ENCODE measurements around the gene RENBP. TPM values are rescaled to one million over a fixed set of nuclear protein-coding genes. Genes with fewer than 3 reads are reported as not detected.

The RENBP gene
- total RNA-seq, 1 experiment from 2014 or later = 0.23 TPM

DNA sequence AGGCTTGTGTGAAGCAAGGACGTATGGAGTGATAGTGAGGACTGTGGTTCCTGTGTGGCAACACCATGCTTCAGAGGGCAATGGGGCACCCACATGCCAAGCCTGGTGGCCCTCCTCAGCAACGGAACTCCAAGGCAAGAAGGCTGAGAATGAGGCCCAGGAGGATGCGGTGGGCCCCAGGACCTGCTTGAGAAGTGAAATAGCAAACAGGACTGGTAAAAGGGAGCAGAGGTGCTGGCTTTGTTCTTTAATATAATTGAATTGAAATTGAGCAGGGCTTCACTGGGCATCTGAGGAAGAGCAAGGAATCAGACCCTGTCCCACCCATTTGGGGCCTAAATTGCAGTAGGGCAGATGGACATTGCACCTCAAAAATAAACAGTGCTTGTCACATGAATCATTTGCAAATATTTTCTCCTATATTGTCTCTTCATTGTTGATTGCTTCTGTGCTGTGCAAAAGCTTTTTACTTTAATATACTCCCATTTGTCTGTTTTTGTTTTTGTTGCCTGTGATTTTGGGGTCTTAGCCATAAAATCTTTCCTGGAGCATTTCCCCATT lies 30.4 kb upstream of the RENBP start:
- BruUV-seq (replicated peaks) = no TSS peak
- Mint-ChIP-seq H3K27me3 (ENCODE audit: insufficient read depth, unreplicated experiment) (no peaks in the 10 kb centered on the region), H3K27ac (ENCODE audit: low read depth, unreplicated experiment) (no peak overlapping the region), H3K4me1 (ENCODE audit: insufficient read depth, unreplicated experiment) (peaks cover 10% of the 10 kb centered on the region), H3K9me3 (ENCODE audit: unreplicated experiment) (no peaks in the 10 kb centered on the region), H3K4me3 (ENCODE audit: unreplicated experiment) (no peak overlapping the region), H3K36me3 (ENCODE audit: insufficient read depth, unreplicated experiment) (peaks cover 4% of the 10 kb centered on the region)
- TF ChIP-seq, protein P1, sequence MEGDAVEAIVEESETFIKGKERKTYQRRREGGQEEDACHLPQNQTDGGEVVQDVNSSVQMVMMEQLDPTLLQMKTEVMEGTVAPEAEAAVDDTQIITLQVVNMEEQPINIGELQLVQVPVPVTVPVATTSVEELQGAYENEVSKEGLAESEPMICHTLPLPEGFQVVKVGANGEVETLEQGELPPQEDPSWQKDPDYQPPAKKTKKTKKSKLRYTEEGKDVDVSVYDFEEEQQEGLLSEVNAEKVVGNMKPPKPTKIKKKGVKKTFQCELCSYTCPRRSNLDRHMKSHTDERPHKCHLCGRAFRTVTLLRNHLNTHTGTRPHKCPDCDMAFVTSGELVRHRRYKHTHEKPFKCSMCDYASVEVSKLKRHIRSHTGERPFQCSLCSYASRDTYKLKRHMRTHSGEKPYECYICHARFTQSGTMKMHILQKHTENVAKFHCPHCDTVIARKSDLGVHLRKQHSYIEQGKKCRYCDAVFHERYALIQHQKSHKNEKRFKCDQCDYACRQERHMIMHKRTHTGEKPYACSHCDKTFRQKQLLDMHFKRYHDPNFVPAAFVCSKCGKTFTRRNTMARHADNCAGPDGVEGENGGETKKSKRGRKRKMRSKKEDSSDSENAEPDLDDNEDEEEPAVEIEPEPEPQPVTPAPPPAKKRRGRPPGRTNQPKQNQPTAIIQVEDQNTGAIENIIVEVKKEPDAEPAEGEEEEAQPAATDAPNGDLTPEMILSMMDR (IDR thresholded peaks at IDR 0.05; ENCODE audit: unreplicated experiment) = no peak
- POLR2A ChIA-PET = interaction anchor here (3.8 kb wide), 1 partner anchor 35 kb away, joined by 15 read pairs; no protein-coding TSS in a partner anchor
- intact Hi-C loops (cut with micrococcal nuclease) = no loop called here
- DNase-seq (ENCODE audit: unreplicated experiment) = no peak
- CTCF ChIA-PET = interaction anchor here (0.9 to 1.4 kb wide), 2 partner anchors 28 to 38 kb away, joined by 3 to 4 read pairs; no protein-coding TSS in a partner anchor

DNA sequence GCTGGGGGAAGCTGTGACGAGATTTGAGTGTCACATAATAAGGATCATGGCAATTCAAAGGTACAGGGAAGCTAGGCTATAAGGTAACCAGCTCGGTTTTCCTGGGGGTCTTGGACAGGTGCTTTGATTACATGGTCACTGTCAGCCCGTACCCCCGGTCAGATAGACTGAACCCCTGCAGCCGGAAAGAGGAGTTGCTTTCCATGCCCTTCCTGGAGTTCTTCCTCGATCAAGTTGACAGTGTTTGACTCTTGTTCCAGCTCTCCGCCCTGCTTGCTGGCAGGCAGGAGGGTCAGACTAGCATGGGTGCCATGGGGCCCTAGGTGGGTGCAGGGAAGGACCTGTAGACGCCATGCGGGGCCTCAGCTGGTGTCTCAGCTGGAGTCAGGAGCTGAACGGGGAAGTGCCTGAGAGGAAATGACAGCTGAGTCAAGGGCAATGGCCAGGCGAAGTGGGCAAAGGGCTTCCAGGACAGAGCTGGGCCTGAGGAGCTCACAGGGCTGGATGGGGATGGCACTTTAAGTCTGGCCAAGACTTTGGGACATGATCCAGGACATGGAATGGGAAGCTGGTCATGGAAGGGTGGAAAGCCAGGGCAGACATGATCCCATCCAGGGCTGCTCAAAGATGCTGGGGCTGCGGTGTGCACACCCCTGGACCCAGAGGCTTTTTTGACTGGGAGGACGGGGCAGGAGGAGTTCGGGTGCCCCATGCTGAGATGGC lies 29.7 kb upstream of the RENBP start:
- Mint-ChIP-seq H3K4me3 (ENCODE audit: unreplicated experiment) (peak overlapping the region; percentile 95), H3K36me3 (ENCODE audit: insufficient read depth, unreplicated experiment) (peaks cover 4% of the 10 kb centered on the region), H3K9me3 (ENCODE audit: unreplicated experiment) (no peaks in the 10 kb centered on the region), H3K27me3 (ENCODE audit: insufficient read depth, unreplicated experiment) (no peaks in the 10 kb centered on the region), H3K4me1 (ENCODE audit: insufficient read depth, unreplicated experiment) (peaks cover 16% of the 10 kb centered on the region), H3K27ac (ENCODE audit: low read depth, unreplicated experiment) (no peak overlapping the region)
- POLR2A ChIA-PET = interaction anchor here (0.7 to 3.8 kb wide), 3 partner anchors 12 to 46 kb away, joined by 3 to 15 read pairs (median 4); partner anchors contain the start of gene IRAK1
- no peak for DNase-seq (ENCODE audit: unreplicated experiment)
- BruUV-seq (replicated peaks) = no TSS peak
- CTCF ChIA-PET = interaction anchor here (0.9 kb wide), 2 partner anchors 27 to 40 kb away, joined by 3 read pairs; no protein-coding TSS in a partner anchor
- intact Hi-C loops (cut with micrococcal nuclease) = no loop called here
- TF ChIP-seq, protein P1 (IDR thresholded peaks at IDR 0.05; ENCODE audit: unreplicated experiment) = no peak

DNA sequence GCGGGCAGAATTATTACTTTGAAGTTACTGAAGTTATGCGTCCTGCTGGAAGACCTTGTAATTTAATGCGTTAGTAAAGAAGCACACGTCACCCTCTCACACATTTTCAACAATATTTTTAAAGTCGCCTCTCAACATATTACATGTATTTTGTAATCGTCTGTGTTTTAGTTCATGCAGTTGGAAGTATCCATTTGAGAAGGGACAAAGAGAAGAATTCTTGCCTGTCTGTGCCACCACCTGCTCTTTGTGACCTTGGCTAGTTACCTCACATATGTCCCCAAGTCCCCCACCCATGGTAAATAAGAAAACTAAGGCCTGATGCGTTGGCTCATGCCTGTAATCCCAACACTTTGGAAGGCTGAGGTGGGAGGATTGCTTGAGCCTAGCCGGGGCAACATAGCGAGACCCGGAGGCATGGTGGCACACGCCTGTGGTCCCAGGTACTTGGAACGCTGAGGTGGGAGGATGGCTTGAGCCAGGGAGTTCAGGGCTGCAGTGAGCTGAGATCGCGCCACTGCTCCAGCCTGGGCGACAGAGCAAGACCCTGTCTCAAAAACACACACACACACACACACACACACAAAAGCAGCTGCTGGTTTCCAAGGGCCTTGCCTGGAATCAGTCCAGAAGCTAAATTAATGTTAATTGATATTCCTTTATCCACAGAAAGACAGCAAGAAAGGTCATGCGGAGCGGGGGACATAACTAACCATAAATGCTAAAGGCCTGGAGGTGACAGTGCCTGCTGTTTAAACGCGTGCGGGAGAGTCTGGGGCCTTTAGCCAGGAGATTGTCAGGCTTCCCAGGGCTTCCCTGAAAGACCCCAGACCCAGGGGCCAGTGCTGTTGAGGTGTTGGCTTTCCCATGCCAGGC lies 28.9 kb upstream of the RENBP start:
- POLR2A ChIA-PET = interaction anchor here (0.6 to 3.8 kb wide), 5 partner anchors 20 to 47 kb away, joined by 3 to 15 read pairs (median 3); partner anchors contain the start of gene IRAK1
- Mint-ChIP-seq H3K9me3 (ENCODE audit: unreplicated experiment) (no peaks in the 10 kb centered on the region), H3K4me3 (ENCODE audit: unreplicated experiment) (peak overlapping the region; percentile 95), H3K27me3 (ENCODE audit: insufficient read depth, unreplicated experiment) (no peaks in the 10 kb centered on the region), H3K27ac (ENCODE audit: low read depth, unreplicated experiment) (peak overlapping the region; percentile 100), H3K36me3 (ENCODE audit: insufficient read depth, unreplicated experiment) (peaks cover 4% of the 10 kb centered on the region), H3K4me1 (ENCODE audit: insufficient read depth, unreplicated experiment) (peaks cover 17% of the 10 kb centered on the region)
- intact Hi-C loops (cut with micrococcal nuclease) = loop anchor here (2.0 kb wide), 1 partner anchor 77 kb away; no protein-coding TSS in a partner anchor
- BruUV-seq (replicated peaks) = TSS peak; percentile 44
- TF ChIP-seq, protein P1 (IDR thresholded peaks at IDR 0.05; ENCODE audit: unreplicated experiment) = no peak
- DNase-seq (ENCODE audit: unreplicated experiment) = no peak
- CTCF ChIA-PET = interaction anchor here (0.9 kb wide), 1 partner anchor 40 kb away, joined by 3 read pairs; no protein-coding TSS in a partner anchor
